ENCODE results near the gene SDHB. TPM values are rescaled to one million over a fixed set of nuclear protein-coding genes. Genes with fewer than 3 reads are reported as not detected.
A peak's percentile ranks its signal among the peaks of the same experiment; 100 is the strongest.

Gene SDHB
- total RNA-seq: 100 to 1,000 TPM in 3 of 4 donors, 10 to 100 TPM in 1; 84.2 to 128 (median 117) TPM

- TF ChIP-seq, protein P1, sequence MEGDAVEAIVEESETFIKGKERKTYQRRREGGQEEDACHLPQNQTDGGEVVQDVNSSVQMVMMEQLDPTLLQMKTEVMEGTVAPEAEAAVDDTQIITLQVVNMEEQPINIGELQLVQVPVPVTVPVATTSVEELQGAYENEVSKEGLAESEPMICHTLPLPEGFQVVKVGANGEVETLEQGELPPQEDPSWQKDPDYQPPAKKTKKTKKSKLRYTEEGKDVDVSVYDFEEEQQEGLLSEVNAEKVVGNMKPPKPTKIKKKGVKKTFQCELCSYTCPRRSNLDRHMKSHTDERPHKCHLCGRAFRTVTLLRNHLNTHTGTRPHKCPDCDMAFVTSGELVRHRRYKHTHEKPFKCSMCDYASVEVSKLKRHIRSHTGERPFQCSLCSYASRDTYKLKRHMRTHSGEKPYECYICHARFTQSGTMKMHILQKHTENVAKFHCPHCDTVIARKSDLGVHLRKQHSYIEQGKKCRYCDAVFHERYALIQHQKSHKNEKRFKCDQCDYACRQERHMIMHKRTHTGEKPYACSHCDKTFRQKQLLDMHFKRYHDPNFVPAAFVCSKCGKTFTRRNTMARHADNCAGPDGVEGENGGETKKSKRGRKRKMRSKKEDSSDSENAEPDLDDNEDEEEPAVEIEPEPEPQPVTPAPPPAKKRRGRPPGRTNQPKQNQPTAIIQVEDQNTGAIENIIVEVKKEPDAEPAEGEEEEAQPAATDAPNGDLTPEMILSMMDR (IDR thresholded peaks at IDR 0.05): no peak
- peak; percentile 100 for ATAC-seq (ENCODE audit: low FRiP score)
Observed at GRCh38 chr1:17053685-17054410, at the start of gene SDHB. Gene SDHB (minus strand): TSS chr1:17054032. CDS start chr1:17054019, 13 bp downstream.

GRCh38 chr1:17102232-17102631 is 48.4 kb upstream of the SDHB start:
- no peak for DNase-seq (ENCODE audit: low spot score)
- no peak for ATAC-seq (ENCODE audit: low FRiP score)
- TF ChIP-seq, protein P1 (IDR thresholded peaks at IDR 0.05): no peak

More at GRCh38 chr1:17053685-17054410, at the start of gene SDHB:
- peak; percentile 94 for DNase-seq (ENCODE audit: low spot score)

- ATAC-seq (ENCODE audit: low FRiP score) (no peak), DNase-seq (ENCODE audit: low spot score) (no peak)
- TF ChIP-seq, protein P1 (IDR thresholded peaks at IDR 0.05): no peak
Observed at GRCh38 chr1:17101261-17101660, 47.4 kb upstream of the SDHB start.

GRCh38 chr1:17099616-17100340 is 45.9 kb upstream of the SDHB start:
- ATAC-seq (ENCODE audit: low FRiP score) (no peak), DNase-seq (ENCODE audit: low spot score) (no peak)
- TF ChIP-seq, protein P1 (IDR thresholded peaks at IDR 0.05): no peak

- ATAC-seq (ENCODE audit: low FRiP score) (no peak), DNase-seq (ENCODE audit: low spot score) (no peak)
- TF ChIP-seq, protein P1 (IDR thresholded peaks at IDR 0.05): no peak
Observed at GRCh38 chr1:17098446-17099317, 44.9 kb upstream of the SDHB start.

GRCh38 chr1:17097787-17098186 is 44.0 kb upstream of the SDHB start:
- ATAC-seq (ENCODE audit: low FRiP score): no peak
- TF ChIP-seq, protein P1 (IDR thresholded peaks at IDR 0.05): no peak
- DNase-seq (ENCODE audit: low spot score): no peak
